HCT116 (cell line): ENCODE data around the gene APIP. TPM values are rescaled to one million over a fixed set of nuclear protein-coding genes. Genes with fewer than 3 reads are reported as not detected.

ENCODE experiments used
- ATAC-seq: fragments of 200-7000 bp; cut with Tn5 transposase; 2 replicates; pipeline ENCODE4 v1.9.1; 2020; ENCODE audit warnings: mild to moderate bottlenecking, moderate library complexity
- BruUV-seq: library from RNA; stranded (reverse); fragments of 400-500 nt; replicated peaks from 2 replicates; lab custom pipeline; 2021; lab: Mats Ljungman, UMichigan
- CTCF ChIA-PET: fragments of 300-600 bp; sonication (Branson Sonifier 250); formaldehyde crosslinking; loops from one replicate; lab custom pipeline; 2021; ENCODE audit warnings: antibody characterized with exemption; lab: Charles Lee
- POLR2A ChIA-PET: fragments of 300-600, 350-600 bp; sonication (Branson Sonifier 250); formaldehyde crosslinking; loops from one replicate; lab custom pipeline; 2021; ENCODE audit warnings: antibody characterized with exemption; lab: Charles Lee
- RAD21 ChIA-PET, 2 experiments: fragments of 300-600 bp; sonication (Branson Sonifier 250); formaldehyde crosslinking; loops; one replicate each; lab custom pipeline; 2023; ENCODE audit warnings: low total read pairs in 2 of 2; ENCODE audit not compliant: uncharacterized antibody in 2 of 2, unreplicated experiment in 2 of 2, low non-redundant PET in 1 of 2; lab: Charles Lee
- DNase-seq: peaks from one replicate; pipeline ENCODE4 v3.0.0-alpha.2; 2010; ENCODE audit warnings: low read depth, low spot score
- H2AFZ ChIP-seq: fragments of 200-600 bp; shearing (Covaris generic), sonication (generic); 2 replicates; pipeline ENCODE4 v1.6.1; 2017; ENCODE audit warnings: low read depth, mixed run types, mixed read lengths, antibody characterized with exemption, low read length; ENCODE audit not compliant: poor library complexity, severe bottlenecking
- H3K27ac ChIP-seq: 2 replicates; pipeline ENCODE4 v1.5.1; 2012; ENCODE audit warnings: low read depth, low read length
- H3K27me3 ChIP-seq: fragments of 200-600 bp; sonication (generic); 2 replicates; pipeline ENCODE4 v1.6.1; 2016; ENCODE audit warnings: mixed run types, low read length, mixed read lengths; ENCODE audit not compliant: insufficient read depth
- H3K36me3 ChIP-seq, 2 experiments: fragments of 200-500 bp in 1 of 2; fragments of 200-600 bp in 1 of 2; sonication (Bioruptor generic) in 1 of 2; sonication (generic) in 1 of 2; 2 replicates each; pipeline versions ENCODE4 v1.5.1 to v1.6.1; 2014 to 2016; ENCODE audit warnings: low read length in 2 of 2, inconsistent platforms in 1 of 2, mixed read lengths in 1 of 2, mixed run types in 1 of 2; ENCODE audit not compliant: insufficient read depth in 2 of 2, control insufficient read depth in 1 of 2
- H3K4me1 ChIP-seq, 2 experiments: fragments of 200-600 bp in 1 of 2; sonication (generic) in 1 of 2; 2 replicates each; pipeline versions ENCODE4 v1.5.1 to v1.6.1; 2012 to 2017; ENCODE audit warnings: low read length in 2 of 2, inconsistent platforms in 1 of 2, mild to moderate bottlenecking in 1 of 2, mixed read lengths in 1 of 2, mixed run types in 1 of 2, moderate library complexity in 1 of 2; ENCODE audit not compliant: insufficient read depth in 2 of 2, control insufficient read depth in 1 of 2
- H3K4me2 ChIP-seq: fragments of 200-600 bp; sonication (generic); 2 replicates; pipeline ENCODE4 v1.6.1; 2017; ENCODE audit warnings: mixed run types, low read length, mixed read lengths
- H3K4me3 ChIP-seq, 2 experiments: fragments of 200-600 bp in 1 of 2; sonication (generic) in 1 of 2; replicated peaks in 1 of 2; 2 replicates each; pipeline ENCODE4 v1.5.1; 2011 to 2016; ENCODE audit warnings: low read length in 2 of 2, control low read depth in 1 of 2, low read depth in 1 of 2, mild to moderate bottlenecking in 1 of 2, mixed read lengths in 1 of 2, mixed run types in 1 of 2
- H3K79me2 ChIP-seq: fragments of 200-600 bp; sonication (generic); 2 replicates; pipeline ENCODE4 v1.6.1; 2017; ENCODE audit warnings: mild to moderate bottlenecking, mixed run types, low read length, moderate library complexity, mixed read lengths; ENCODE audit not compliant: insufficient read depth
- H3K9ac ChIP-seq: fragments of 200-600 bp; sonication (generic); 2 replicates; pipeline ENCODE4 v1.6.1; 2016; ENCODE audit warnings: low read length, mixed read lengths
- H3K9me2 ChIP-seq: fragments of 200-600 bp; sonication (generic), shearing (Covaris generic); 2 replicates; pipeline ENCODE4 v1.6.1; 2017; ENCODE audit warnings: mixed run types, mild to moderate bottlenecking, moderate library complexity; ENCODE audit not compliant: insufficient read depth
- H3K9me3 ChIP-seq, 2 experiments: fragments of 200-500 bp in 1 of 2; fragments of 200-600 bp in 1 of 2; sonication (Bioruptor generic) in 1 of 2; sonication (generic) in 1 of 2; 2 replicates each; pipeline ENCODE4 v1.6.1; 2014 to 2017; ENCODE audit warnings: low read length in 2 of 2, mixed read lengths in 2 of 2, inconsistent platforms in 1 of 2, low read depth in 1 of 2, mild to moderate bottlenecking in 1 of 2, mixed run types in 1 of 2, moderate library complexity in 1 of 2; ENCODE audit not compliant: control insufficient read depth in 1 of 2, insufficient read depth in 1 of 2
- H4K20me1 ChIP-seq: fragments of 200-600 bp; sonication (generic), shearing (Covaris generic); 2 replicates; pipeline ENCODE4 v1.6.1; 2017; ENCODE audit warnings: mixed run types, mild to moderate bottlenecking, moderate library complexity; ENCODE audit not compliant: insufficient read depth
- ATF3 ChIP-seq: IDR thresholded peaks from 2 replicates; pipeline ENCODE4 v1.6.1; 2012
- CBX3 ChIP-seq: IDR thresholded peaks from 2 replicates; pipeline ENCODE4 v1.6.1; 2012; ENCODE audit warnings: low read depth
- CEBPB ChIP-seq: IDR thresholded peaks from 2 replicates; pipeline ENCODE4 v1.6.1; 2012; ENCODE audit warnings: low read depth
- ELF1 ChIP-seq: IDR thresholded peaks from 2 replicates; pipeline ENCODE4 v1.6.1; 2012; ENCODE audit warnings: low read depth, borderline replicate concordance
- EZH2 ChIP-seq: fragments of 200-600 bp; sonication (generic); IDR thresholded peaks from 2 replicates; pipeline ENCODE4 v1.6.1; 2017; ENCODE audit warnings: antibody characterized with exemption, mixed run types
- EZH2phosphoT487 ChIP-seq: fragments of 200-600 bp; IDR thresholded peaks from 2 replicates; pipeline ENCODE4 v1.6.1; 2018; ENCODE audit warnings: antibody characterized with exemption, borderline replicate concordance
- FOSL1 ChIP-seq: IDR thresholded peaks from 2 replicates; pipeline ENCODE4 v1.6.1; 2012; ENCODE audit warnings: low read depth
- MAX ChIP-seq: IDR thresholded peaks from 2 replicates; pipeline ENCODE4 v1.6.1; 2012
- POLR2A ChIP-seq: IDR thresholded peaks from 2 replicates; pipeline ENCODE4 v1.7.0; 2011; ENCODE audit warnings: borderline replicate concordance; ENCODE audit not compliant: insufficient read depth, insufficient read length; ENCODE audit errors: extremely low read depth
- POLR2AphosphoS5 ChIP-seq: IDR thresholded peaks from 2 replicates; pipeline ENCODE4 v1.6.1; 2011; ENCODE audit warnings: mild to moderate bottlenecking, low read depth, low read length, moderate library complexity
- RAD21 ChIP-seq: IDR thresholded peaks from 2 replicates; pipeline ENCODE4 v1.6.1; 2012; ENCODE audit warnings: low read depth, mild to moderate bottlenecking
- SIN3A ChIP-seq: IDR thresholded peaks from 2 replicates; pipeline ENCODE4 v1.6.1; 2012; ENCODE audit warnings: low read depth
- SP1 ChIP-seq: IDR thresholded peaks from 2 replicates; pipeline ENCODE4 v1.6.1; 2012; ENCODE audit warnings: low read depth
- SRF ChIP-seq: IDR thresholded peaks from 2 replicates; pipeline ENCODE4 v1.6.1; 2012; ENCODE audit warnings: low read depth
- ZBTB33 ChIP-seq: IDR thresholded peaks from 2 replicates; pipeline ENCODE4 v1.6.1; 2011; ENCODE audit warnings: mild to moderate bottlenecking, low read length, moderate library complexity; ENCODE audit not compliant: insufficient replicate concordance; ENCODE audit errors: extremely low read depth
- intact Hi-C: fragments of 100-400 bp; cut with micrococcal nuclease; formaldehyde crosslinking; loops from 2 replicates; pipeline ENCODE4 v1.10.0; 2022
- total RNA-seq: library from RNA; stranded (reverse); gene quantifications from one replicate; pipeline ENCODE4 v1.2.1, GENCODE V29; 2021; ENCODE audit not compliant: unreplicated experiment

The APIP gene
- total RNA-seq, 1 experiment from 2014 or later: 41.2 TPM

- no peak overlapping the region for H3K27ac ChIP-seq
- TF ChIP-seq EZH2phosphoT487: no peak
- no peak for TF ChIP-seq RAD21
- no peak for TF ChIP-seq MAX
- no peak for TF ChIP-seq CEBPB
- no peak for TF ChIP-seq SIN3A
- TF ChIP-seq SP1: no peak
- intact Hi-C loops: no loop called here
- ATAC-seq: no peak
- no peaks in the 10 kb centered on the region for H3K9me2 ChIP-seq
- ChIA-PET RAD21 (no interaction called here), CTCF (no interaction called here), POLR2A (no interaction called here)
- no peak overlapping the region for H2AFZ ChIP-seq
- no TSS peak for BruUV-seq
- no peaks in the 10 kb centered on the region for H3K27me3 ChIP-seq
- H3K36me3 ChIP-seq: no peaks in the 10 kb centered on the region
- no peak overlapping the region for H3K9ac ChIP-seq
- no peaks in the 10 kb centered on the region; a peak in 1 of 4 replicates for H3K9me3 ChIP-seq
- no peak for DNase-seq
- H4K20me1 ChIP-seq: no peaks in the 10 kb centered on the region
- H3K4me3 ChIP-seq: no peak overlapping the region
- no peaks in the 10 kb centered on the region for H3K79me2 ChIP-seq
- H3K4me2 ChIP-seq: no peak overlapping the region
- peaks cover 0 to 6% of the 10 kb centered on the region in 2 experiments; a peak in 1 of 4 replicates for H3K4me1 ChIP-seq
Measured at GRCh38 chr11:34860518-34860917, 55.7 kb downstream of the APIP start.

GRCh38 chr11:34860034-34860433, 56.1 kb downstream of the APIP start:
- Histone ChIP-seq H3K4me3 (no peak overlapping the region), H4K20me1 (no peaks in the 10 kb centered on the region), H3K4me1 (peaks cover 0 to 4% of the 10 kb centered on the region in 2 experiments; a peak in 1 of 4 replicates), H3K36me3 (no peaks in the 10 kb centered on the region), H2AFZ (no peak overlapping the region), H3K4me2 (no peak overlapping the region), H3K79me2 (no peaks in the 10 kb centered on the region), H3K27ac (no peak overlapping the region), H3K9me2 (no peaks in the 10 kb centered on the region)
- DNase-seq (no peak), ATAC-seq (no peak)
- intact Hi-C loops: no loop called here
- POLR2A ChIA-PET: no interaction called here
- TF ChIP-seq EZH2phosphoT487 (no peak), SRF (no peak), CBX3 (no peak), POLR2A (no peak), EZH2 (no peak), CEBPB (no peak), ZBTB33 (no peak), ATF3 (no peak), SIN3A (no peak), ELF1 (no peak), RAD21 (no peak), MAX (no peak), POLR2AphosphoS5 (no peak), FOSL1 (no peak), SP1 (no peak)
- TF ChIP-seq, all 23 proteins: peak for 0
- RAD21 ChIA-PET: no interaction called here
- CTCF ChIA-PET: no interaction called here
- Histone ChIP-seq H3K27me3 (no peaks in the 10 kb centered on the region), H3K9me3 (no peaks in the 10 kb centered on the region; a peak in 1 of 4 replicates), H3K9ac (no peak overlapping the region)
- no TSS peak for BruUV-seq
